Left kidney (tissue), 2 donors: ENCODE results near the gene CD93. TPM values are rescaled to one million over a fixed set of nuclear protein-coding genes. Genes with fewer than 3 reads are reported as not detected.

Experiments used
- DNase-seq: peaks from one replicate; pipeline ENCODE4 v3.0.0-alpha.2; 2013
- polyA plus RNA-seq: library from polyadenylated mRNA; unstranded; fragments of 120-200 nt; gene quantifications from one replicate; pipeline ENCODE4 v1.2.1, GENCODE V29; 2013; ENCODE audit not compliant: insufficient read length

CD93 gene
- polyA plus RNA-seq, 1 donor = 37.9 TPM

DNA sequence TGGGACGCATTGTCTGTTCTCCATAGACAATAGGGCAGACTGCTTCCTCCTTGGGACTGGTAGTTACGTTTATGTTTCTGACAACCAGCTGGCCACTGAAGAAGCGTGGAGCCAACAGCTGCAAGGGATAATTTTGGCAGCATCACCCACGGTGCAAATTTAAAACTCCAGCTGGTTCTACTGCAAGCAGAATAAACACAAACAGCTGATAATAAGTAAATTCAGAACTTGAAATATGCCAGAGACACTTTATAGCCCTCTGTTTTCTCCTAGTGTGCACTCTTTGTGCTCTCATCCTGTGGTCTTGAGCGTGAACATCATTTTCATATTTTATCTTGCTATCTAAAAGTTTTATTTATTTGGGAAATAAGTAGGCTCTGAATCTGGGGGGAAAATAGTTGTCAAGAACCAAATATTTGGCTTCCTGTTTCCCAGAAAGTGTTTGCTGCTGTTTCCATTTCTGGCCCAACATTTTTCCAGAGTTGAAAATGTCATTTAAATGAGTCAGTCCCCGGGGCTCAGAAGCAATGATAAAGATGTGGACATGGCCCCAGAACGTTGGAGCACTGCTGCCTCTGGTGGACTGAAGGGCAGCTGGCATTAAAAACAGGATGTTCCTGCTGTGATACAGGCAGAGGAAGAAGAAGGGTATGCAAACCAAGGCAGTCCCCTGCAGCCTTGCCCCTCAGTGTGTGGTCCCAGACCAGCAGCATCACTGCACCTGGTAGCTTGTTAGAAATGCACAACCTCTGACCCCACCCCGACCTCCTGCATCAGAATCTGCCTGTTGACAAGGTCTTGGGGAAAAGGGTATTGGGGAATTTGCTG, 24.2 kb downstream of the CD93 start:
- DNase-seq = no peak

DNA sequence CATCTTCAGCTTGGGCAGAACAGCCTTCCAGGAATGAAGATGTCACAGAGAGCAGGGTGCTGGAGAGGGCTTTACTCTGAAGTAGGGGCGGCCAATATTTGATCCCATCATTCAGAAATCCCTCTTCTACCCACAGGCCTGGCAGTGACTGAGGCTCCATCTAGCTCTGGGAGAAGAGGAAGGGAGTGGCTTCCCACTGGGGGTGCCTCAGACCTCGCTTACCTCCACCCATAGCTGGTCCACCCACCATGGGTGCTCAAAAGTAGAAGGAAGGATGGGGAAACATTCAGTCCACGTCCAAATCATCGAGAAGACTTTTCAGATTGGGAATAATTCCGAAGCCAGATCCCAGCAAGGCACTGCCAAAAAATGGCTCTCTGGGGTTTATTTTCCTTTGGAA, 24.9 kb downstream of the CD93 start:
- DNase-seq = no peak

DNA sequence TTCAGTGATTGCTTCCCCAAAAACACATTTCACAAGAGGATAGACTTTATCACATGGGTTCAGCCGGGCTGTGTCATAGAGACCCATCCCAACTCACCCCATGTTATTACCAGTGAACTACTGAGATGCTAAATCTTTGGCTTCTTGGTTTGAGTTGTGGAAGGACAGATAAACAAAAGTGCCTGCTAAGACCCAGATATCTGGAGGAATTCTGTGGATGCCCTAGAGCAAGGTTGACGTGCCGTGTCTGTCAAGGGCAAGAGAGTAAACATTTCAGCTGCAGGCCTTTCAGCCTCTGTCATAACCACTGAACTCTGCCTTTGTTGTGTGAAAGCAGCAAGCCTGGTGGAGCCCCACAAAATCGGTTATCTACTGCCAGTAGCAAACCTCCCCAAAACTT, 25.5 kb downstream of the CD93 start:
- DNase-seq = no peak

DNA sequence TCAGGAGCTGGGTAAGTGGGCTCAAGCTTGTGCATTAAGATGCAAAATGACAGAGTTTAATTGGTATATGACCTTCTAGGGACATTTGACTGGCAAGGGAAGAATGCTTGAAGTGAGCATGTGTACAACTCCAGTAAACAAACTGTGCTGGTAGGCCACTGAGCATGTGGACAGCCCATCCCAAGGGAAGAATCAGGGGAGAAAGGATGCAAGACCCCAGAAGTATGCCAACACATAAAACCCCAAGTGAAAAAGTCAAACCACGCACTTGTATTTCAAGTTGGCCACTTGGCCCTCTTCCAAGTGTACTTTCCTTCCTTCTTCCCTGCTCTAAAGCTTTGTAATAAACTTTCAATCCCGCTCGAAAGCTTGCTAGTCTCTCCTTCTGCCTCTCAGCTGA, 26.3 kb downstream of the CD93 start:
- DNase-seq = no peak

DNA sequence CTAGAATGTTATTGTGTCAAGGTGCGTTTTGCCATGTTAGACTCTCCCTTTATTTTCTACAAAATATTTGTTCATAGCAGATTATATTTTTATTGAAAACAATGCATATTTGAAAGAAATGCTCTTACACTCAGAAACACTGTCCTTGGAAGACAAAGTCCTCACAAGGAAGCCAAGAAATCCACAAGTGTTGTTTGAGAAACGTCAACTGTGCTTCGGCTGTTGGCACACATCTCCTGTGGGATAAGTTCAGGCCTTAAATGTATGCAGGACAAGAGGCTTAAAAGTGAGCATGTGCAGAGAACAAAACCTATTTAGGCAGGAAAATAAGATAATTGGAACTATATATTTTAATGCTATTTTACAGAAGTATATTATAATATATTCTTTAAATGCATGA, 27.1 kb downstream of the CD93 start:
- DNase-seq = no peak

DNA sequence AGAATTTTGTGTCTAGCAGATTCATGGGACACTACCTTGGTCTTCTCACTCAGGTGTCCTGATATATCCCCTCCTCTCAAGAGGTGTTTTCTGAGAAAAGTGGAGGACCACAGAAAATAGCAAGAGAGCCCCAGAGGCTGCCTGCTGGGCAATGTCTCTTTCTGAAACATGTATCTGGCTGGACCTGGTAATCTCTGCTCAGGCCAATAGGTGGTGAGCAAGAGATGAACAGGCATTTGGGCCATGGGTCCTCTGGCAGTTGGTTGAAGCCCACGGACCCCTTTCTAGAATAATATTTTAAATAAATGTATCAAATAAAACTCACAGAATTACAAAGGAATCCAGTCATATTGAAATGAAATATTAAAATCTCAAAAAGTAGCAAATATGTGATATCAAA, 27.9 kb downstream of the CD93 start:
- no peak for DNase-seq

DNA sequence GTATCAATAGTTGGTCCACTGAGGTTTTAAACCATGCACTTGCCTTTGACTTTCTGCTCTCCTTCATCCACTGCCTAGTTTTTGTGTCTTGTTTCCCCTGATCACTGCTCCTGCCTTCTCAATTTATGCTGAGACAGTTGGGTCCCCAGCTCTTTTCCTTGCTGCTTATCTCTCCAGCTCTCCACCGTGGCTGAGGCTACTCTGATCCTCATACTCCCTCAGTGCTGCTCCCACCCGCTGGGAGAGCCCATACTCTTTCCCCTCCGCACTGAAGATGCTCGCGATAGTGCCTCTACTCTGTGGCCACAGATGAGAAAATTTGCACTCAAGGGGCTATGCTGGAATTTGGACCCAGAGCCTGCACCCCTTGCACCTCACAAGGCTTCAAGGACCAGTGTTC, 33.2 kb downstream of the CD93 start:
- no peak for DNase-seq

DNA sequence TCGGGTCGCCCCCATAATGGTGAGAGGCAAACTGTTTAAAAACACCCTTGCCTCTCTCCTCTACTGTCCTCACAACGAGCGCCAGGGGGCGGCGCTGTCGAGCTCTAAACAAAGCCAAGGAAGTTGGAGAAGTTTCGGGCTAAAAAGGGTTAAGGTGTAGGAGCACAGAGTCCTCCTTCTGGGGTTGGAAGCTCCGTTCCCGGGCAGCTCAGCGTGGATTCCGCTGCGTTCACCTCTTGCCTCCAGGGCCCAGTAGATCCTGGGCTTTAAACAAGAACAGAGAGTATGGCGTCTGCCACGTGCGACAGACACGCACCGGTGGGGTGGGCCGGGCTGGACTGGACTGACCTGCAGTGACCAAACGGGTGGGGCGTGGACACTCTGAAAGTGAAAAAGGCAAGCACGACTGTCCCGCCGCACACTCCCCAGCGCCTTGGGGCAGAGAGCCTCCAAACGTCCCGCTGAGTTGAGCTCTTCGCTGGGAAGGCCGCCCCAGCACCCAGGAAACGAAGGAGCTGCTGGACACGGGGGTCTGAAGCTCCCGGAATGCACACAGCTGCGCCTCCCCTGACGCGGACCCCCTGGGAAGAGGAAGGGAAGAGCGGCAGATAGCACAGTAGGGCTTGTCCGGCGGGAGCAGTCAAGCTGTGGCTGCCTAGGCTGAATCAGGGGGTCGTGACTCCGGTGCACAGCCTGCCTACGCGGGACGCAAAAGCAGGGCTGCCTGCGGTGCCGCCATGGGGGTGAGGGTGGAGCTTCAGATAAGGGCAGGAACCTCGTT, 35.1 kb downstream of the CD93 start:
- peak; percentile 87 for DNase-seq

DNA sequence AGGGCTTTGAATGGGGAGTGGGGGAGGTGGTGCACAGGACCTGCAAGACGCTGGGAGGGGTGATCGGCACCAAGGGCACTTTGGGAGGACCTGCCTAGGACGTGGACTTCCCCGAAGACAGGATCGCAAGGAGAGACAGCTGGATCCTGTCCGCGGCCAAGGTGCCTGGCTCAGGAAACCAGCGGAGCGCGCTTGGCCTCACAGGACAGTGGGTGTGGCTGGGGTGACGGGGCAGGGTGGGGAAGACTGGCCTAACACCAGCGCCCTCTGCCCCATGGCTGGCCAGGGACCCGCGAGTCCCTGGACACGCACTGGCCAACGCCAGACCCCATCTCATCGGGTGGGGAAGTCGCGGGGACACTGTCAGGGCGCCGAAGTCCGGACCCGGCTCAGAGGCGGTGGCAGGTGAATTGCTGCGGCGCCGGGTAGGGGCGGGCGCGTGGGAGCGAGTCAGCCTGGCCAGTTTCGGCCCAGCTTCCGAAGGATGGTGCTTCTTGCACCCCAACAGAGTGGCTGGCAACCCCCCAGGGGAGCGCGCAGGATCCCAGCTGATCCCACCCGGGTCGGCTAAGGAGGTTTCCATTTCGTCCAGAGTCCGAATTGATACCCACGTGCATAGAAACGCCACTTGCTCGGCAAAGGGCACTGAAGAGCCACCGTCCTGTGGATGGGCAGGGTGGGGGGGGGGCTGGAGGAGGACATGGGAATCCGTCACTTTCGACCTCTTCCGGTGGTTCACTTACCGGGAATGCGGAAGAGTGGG, 35.9 kb downstream of the CD93 start:
- DNase-seq = no peak

DNA sequence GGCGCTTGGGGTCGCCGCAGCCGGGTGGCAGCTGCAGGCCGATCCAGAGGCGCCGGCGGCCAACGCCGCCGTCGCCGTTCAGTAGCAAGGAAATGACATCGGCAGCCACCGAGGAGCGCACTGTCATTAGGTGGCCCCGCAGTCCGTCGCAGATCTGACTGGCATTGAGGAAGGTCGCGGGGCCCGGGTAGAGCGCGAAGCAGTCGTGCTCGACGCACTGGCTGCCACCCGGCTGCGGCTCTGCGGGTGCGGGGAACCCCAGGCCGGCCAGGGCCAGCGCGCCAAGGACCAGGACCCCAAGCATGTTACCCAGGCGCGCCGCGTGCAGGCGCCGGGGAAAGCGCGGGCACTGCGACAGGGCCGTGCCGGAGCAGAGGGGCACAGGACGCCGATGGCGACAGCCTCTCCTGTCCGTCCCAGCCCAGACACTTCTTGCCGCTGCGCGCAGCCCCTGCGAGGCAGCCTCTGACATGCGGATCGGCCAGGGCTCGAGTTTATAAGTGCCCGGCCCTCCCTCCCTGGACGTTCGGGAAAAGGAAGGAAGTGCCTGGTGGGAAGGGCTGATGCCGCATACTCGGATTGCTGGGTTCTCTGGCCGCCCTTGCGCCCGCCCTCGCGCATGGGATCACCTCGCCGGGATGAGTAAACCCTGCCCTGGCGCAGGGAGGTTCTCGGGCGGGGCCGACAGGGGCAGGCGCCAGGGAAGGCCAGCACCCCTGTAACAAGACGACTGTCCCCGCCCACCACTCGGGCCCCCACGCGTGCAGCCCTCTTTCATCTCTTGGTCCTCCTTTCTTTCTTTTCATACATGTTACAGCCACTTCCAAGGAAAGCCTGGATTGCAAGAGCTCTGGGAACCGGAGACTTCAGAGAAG, 36.7 kb downstream of the CD93 start, which contains the start of gene THBD:
TSS of gene THBD (minus strand) at position 472 of the 875 bp plus-strand sequence. CDS start at position 304, 168 bp downstream.
- no peak for DNase-seq

DNA sequence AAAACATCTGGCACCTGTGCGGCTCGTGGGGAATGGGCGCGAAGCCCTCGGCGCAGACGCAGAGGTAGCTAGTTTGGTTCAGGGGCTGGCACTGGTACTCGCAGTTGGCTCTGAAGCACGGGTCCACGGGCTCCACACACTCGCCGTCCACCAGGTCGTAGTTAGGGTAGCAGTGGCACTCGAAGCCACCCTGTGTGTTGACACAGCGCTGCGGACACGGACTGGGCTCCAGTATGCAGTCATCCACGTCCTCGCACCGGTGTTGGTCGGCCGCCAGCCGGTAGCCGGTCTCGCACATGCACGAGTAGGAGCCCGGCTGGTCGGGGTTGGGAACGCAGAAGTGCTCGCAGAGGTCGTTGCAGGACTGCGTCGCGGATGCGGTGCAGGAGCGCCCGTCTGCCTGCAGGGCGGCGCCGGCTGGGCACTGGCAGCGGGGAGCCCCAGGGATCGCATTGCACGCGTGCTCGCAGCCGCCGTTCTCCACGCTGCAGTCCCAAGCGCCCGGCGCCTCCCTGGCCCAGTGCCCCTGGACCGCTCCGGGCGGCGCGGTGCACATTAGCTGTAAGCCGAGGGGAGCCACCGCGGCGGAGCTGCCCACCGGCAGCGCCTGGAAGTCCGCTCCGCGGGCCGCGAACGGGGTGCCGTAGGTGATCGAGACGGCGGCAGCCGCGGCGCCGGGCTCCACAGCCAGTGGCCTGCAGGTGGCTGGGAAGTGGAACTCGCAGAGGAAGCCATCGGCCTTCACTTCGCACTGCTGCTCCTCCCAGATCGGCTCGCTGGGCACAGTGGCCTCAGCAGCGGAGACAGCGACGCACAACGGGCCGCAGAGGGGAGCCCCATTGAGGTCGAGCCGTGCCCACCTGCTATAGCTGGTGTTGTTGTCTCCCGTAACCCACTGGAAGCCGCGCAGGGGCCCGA, 37.6 kb downstream of the CD93 start:
- no peak for DNase-seq

DNA sequence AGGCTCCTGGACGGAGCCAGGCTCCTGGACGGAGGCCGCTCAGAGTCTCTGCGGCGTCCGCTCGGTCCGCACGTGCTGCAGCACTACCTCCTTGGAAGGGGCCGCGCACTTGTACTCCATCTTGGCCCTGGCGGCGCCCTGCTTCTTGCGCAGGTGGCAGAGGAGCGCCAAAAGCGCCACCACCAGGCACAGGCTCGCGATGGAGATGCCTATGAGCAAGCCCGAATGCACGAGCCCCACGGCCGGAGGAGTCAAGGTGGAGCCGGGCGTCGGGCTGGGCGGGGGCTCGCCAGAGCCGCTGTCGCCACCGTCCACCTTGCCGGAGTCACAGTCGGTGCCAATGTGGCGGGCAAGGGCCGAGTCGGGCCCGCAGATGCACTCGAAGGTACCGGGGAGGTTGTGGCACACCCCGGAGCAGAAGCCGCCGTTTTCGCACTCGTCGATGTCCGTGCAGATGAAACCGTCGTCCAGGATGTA, 38.3 kb downstream of the CD93 start:
- DNase-seq = no peak

DNA sequence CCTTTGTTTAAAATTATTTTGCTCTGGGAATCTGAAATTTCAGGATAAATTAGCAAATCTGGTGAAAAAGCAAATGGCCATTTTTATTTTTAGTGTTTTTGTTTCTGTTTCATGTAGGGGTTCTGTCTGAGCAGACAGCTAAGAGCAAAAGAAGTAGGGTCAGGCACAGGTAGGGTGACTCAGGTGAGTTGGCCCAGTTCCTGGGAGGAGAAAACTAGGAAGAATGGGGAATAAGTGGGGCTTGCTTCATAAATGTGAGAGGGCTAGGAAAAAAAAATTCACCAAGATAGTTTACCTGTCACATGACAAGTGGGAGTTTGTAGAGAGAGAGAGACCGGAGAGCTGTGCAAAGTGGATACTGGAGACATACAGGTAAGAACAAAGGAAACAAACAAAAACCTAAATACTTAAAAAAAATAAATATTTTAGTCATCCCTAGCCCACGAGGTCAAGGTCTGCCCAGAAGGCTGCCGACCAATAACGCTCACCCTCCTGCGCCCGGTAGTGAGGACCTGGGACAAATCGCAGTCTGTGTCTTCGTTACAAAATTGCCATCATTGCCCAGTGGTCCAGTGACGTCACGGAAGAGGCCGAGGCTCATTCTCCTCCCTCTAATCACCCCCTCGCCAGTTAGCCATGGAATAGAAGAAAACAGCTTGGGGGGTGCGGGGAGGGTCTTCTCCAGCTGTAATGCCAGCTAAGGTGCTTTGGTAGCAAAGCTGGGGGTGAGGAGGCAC, 39.0 kb downstream of the CD93 start:
- no peak for DNase-seq

DNA sequence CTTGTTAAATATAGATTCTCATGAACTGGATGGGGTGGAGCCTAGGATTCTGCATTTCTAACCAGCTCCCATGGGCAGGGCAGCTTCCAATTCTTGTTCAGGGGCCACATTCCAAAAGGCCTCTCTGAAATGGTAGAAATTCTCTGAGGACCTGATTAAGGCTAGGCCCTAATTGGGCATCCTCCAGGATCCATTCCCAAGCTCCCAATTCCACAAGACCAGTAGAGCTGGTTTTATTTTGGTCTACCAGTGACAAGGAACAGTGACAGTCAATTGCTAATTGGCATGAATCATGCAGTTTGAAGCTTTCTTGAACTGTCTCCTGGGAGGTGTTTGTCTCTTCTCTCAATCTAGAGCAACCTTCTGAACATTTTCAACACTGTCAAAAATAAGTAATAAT, 39.7 kb downstream of the CD93 start:
- DNase-seq = no peak

DNA sequence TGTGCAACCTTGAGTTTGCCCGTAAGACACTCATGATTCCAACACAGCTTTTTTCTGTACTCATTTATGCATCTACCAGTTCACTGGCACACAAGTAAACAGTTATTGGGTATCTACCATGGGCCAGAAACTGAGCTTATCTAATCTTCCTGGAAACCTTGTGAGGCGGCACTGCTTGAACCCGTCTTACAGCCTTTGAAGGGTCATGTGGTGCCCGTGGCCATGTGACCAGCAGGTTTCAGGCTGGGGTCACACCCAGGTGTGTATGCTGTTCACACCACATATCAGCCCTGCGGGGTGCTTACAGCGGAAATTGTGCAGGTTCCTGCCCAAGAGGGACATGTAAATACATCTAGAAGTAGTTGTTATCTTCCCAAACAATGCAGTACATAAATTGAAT, 42.7 kb downstream of the CD93 start:
- no peak for DNase-seq

DNA sequence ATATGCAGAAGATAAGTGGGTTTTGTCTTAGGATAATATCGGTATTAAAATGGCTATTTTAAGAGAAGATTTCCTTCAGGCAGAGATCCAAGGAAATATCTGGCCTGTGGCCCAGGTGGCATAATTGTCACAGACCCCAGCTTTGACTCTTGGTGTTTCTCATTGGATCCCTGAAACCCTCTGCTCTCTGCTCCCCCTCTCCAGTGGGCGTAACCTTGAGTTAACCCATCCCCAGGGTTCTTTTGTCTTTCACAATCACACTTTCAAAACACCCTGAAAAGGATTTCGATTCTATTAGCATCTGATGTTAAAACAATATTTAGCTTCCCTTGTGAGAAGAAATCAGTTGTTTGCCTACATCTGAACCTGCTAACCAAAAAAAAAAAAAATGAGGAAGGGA, 43.9 kb downstream of the CD93 start:
- no peak for DNase-seq

DNA sequence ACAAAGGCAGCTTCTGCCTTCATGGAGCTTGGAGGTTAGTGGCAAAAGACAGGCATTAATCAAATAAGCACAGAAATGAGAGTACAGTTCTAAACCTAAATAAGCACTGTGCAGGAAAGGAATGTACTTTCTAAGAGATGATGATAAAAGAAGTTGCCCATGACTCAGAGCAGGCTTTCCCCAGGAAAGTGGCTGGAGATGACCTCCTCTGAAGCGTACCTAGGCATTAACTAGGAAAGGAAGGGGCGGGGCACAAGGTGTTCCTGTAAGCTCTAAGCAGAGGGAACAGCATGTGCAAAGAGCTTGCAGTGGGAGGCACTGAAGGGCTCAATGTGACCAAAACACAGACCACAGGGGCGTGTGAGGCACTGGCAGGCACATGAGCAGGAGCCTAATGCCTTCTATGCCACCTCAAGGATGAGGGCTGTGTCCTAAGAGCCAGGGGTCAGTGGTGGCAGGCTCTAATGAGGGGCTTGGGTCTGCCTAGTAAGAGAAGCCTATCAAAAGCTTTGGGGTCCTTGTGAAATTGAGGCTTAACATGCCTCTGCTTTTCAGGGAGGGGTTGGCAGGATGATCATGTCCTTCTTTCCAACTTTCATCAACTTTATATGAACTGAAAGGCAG, 46.1 kb downstream of the CD93 start:
- no peak for DNase-seq

DNA sequence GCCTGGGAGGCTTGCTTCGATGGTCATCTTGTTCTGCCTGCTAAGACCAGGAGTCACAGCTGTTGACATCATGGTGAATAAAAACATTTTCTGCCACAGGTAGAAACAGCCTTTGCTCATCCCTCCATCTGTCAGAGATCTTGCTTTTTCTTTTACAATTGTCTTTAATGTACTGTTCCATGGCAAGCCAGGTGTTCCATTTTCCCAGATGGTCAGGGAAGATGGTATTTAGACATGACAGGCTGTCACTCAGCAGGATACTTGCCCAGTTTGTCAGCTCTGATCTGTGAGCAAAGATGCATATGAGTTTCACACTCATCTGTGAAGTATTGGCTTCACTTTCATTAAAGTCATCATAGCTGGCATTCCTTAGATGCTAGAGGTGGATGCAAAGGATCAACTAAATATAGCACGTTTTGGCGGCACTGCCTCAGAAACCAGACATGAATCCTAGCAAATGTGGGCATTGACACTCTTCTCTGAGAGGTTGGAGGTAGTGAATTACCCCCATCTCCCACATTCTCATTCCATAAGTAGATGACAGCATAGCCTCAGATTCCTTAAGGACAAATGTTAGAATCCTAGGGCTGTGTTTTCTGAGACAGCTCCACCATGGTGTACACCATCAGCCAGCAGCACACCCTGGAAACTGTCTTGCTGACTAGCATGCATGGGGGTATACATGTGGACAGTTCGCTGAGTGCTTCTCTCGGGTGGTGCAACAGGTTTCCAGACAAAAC, 46.8 kb downstream of the CD93 start:
- no peak for DNase-seq
